HG03442 (cell line): Measurements from ENCODE around the gene BRICD5.

Experiments used
- ATAC-seq: cut with Tn5 transposase; IDR thresholded peaks from one replicate; pipeline ENCODE4 v1.9.1; 2021; ENCODE audit warnings: mild to moderate bottlenecking, moderate library complexity; ENCODE audit not compliant: unreplicated experiment

The BRICD5 gene

DNA sequence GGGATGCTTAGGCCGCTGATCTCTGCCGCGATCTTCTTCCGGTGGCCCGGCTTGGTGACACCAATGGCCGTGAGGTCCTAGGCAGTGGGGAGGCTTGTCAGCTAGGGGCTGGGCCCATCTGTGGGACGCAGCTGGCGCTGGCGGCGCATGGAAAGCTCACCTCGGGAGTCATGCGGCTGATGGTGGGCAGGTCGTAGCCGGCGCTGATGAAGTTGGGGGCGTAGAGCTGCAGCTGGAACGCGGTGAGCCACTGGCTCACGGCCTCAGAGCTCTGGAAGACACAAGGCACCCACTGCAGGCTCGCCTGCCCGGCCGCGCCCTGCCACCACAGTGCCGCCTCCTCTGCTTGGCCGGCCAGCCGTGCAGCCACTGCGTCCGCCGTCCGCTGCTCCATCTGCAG is 27.0 kb downstream of the BRICD5 start:
- ATAC-seq, result no peak

DNA sequence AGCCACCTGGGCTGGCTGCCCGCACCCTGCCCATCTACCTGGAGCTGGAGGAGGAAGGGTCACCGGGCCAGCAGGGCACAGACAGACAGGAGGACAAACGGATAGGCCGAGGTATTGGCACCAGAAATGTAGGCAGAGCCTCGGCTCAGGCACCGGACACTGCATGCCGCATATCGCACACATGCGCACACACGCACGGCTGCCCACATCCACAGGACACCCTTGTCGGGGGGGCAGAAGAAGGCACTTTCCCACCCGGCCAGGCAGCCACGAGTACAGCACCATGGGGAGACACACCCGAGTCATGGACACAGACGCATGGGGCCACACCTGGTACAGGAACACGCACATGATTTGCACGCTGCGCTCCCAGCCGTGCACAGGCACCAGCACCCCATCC is 28.7 kb downstream of the BRICD5 start:
- no peak for ATAC-seq

DNA sequence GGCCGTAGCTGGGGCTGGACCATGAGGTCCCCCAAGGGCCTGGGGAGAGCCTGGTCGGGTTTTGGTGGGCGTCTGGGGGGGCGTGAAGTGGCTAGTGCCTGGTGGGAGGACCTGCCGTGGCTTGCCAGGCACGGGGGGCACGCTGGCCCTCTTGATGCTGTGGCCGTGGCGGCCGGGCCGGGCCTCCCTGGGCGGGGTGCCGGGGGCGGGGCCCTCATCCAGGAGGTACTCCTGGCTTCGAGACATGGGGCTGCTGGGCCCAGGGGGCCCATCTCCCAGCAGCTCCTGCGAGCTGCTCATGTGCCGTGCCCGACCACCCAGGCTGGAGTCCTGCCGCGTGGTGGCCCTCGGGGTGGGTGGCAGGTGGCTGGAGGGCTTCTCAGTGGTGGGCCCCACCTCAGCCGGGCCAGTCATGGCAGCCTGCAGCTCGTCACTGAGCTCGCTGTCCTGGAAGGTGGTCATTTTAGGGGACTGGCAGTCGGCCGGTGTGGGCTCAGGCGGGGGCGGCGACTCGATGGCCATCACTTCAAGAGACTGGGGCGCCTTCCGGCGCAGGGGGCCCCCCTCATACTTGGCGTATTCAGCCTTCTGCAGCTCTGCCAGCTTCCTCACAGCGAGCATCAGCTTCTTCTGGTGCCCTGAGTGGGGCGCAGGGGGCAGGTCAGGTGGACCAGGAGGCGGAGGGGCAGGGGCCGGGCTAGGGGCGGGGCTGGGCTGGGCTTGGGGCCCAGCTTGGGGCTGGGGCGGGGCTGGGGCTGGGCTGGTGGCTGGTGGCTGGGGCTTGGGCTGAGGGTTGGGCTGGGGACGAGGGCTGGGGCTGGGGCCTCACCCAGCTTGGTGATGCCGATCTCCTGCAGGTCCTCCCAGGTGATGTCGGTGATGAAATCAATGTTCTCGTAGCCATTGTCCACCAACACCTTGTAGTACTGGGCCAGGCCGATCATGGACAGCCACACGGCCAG is 29.4 kb downstream of the BRICD5 start:
- no peak for ATAC-seq

DNA sequence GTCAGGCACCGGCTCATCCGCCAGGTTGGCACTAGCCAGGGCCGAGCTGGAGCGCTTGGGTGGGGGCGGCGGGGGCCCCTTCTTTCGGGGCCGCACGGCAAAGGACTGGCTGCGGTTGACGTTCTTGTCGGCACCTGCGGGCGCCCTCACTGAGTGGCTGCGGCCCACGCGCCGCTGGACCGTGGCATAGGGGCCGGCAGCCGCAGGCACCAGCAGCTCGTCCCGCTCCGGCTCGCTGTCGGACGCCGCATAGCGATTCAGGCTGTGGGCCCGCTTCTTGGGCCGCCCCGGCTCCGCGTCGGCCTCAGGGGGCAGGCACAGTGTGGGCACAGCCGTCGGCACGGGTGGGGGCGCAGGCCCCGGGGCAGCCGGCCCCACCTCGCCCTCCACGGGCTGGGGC is 30.2 kb downstream of the BRICD5 start:
- no peak for ATAC-seq

DNA sequence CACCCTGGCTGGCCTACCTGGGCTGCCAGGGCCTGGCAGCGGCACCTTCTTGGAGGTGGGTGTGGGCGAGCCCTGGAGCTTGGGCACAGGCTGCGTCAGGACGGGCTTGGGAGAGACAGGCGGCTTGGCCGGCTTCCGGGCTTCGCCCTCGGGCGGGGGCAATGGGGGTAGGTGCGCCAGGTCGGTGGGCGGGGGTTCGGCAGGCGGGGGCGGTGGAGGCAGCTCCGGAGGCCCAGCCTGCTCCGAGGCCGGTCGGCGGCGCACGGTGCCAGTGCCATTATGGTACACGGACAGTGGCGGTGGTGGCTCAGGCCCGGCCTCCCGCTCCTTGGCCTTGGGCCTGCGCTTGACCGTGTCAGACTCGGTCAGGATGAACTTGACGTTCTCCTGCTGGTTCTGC is 31.1 kb downstream of the BRICD5 start:
- no peak for ATAC-seq

DNA sequence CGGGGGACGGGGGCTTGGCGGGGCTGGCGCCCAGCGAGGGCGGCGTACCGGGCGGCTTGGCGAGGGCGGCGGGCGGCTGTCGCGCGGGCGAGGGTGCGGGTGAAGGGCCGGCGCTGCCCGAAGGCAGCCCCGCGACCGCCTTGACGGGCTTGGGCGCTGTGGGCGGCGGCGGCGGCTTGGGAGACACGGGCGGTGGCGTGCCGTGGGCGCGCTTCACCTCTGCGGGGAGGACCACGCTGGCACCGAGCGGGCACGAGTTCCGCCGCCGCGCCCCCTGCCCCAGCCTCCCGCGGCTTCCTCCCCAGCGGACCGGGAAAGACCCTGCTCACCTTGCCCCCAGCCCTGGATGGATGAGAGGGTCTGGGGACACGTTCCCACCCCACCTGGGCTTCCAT is 31.6 kb downstream of the BRICD5 start:
- ATAC-seq, result no peak

DNA sequence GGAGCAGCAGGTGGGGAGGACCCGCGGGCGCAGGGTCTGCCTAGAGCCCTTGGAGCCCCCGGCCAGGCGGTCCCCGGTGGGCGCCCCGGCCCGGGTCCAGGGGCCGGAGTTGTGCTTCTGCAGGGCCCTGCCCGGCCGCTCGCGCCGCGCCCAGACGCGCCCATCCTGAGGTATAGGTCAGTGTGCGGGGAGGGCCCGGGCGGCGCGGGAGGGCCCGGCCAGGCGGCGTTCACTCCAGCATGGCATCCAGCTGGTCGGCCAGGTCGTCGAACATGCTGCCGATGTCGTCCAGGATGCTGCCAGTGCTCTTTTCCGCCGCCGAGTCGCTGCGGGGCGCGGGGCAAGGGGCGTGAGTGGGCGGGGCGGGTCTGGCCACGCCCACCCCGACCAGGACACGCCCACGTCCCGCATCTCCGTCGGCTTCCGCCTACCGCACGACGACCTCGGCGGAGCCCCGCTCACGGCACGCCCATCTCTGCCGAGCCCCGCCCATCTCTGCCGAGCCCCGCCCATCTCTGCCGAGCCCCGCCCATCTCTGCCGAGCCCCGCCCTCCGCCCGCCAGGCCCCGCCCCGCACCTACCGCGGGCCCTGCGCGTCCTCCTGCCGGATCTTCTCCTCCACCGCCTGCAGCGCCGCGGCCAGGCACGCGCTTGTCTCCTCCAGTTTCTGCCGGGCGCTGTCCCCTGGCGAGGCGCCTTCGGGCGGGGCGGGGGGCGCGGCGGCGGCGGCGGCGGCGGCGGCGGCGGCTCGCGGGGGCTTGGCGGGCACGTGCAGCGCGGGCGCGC is 32.1 kb downstream of the BRICD5 start:
- ATAC-seq, result no peak

DNA sequence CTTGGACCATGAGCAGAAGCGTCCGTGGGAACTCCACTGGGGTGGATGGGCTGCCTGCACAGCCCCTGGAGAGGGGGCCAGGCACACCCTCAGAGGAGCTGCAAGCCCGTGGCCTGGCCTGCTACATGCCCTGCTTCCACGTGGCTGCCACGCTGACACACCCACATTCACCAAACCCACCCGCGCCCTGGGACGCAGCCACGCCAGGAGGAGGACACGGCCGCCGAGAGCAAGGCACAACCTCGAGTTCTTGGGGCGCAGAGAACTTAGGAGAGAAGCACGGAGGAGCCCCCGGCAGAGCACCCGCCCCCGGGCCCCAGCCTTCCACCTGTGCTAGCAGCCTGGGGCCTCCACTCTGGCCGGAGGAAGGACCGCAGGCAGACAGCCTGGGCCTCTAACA is 33.1 kb downstream of the BRICD5 start:
- ATAC-seq, result no peak

DNA sequence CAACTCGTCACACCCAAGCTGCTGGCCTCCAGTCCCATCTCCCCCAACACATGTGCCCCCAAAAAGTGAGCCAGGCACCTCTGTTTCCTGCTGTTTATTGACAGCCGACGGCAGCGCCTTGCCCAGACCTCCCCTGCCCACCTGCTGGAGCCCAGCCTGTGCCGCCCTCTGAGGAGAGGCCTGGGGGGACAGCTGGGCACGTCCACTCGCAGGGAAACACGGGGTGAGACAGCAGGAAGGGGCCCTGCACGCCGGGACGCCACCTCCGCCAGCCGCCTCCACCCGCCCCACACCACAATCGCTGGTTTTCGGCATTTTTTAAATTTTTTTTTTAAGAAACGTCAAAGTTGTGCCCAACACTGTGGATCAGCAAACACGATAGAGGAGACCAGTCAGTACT is 33.6 kb downstream of the BRICD5 start:
- ATAC-seq, result no peak

DNA sequence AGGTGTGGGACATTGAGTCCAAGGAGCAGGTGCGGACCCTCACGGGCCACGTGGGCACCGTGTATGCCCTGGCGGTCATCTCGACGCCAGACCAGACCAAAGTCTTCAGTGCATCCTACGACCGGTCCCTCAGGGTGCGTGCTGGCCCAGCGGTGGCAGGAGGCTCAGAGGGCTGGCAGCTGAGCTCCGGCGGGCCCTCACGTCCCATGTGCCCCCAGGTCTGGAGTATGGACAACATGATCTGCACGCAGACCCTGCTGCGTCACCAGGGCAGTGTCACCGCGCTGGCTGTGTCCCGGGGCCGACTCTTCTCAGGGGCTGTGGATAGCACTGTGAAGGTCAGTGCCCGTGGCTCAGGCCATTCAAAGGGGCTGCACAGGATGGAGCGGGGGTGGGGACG is 34.6 kb downstream of the BRICD5 start:
- no peak for ATAC-seq

DNA sequence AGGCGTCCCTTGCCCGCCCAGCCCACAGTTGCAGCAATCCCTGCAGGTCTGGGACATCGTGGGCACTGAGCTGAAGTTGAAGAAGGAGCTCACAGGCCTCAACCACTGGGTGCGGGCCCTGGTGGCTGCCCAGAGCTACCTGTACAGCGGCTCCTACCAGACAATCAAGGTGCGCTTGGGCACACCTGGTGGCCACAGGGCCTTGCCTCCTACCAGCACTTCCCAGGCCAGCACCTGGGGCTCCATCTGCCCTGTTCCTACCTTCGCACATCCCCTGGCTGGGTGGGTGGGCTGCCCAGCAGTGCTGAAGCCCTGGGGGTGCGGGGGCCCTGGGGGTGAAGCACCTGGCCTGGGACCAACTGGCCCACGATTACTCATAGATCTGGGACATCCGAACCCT is 35.2 kb downstream of the BRICD5 start:
- ATAC-seq, result no peak

DNA sequence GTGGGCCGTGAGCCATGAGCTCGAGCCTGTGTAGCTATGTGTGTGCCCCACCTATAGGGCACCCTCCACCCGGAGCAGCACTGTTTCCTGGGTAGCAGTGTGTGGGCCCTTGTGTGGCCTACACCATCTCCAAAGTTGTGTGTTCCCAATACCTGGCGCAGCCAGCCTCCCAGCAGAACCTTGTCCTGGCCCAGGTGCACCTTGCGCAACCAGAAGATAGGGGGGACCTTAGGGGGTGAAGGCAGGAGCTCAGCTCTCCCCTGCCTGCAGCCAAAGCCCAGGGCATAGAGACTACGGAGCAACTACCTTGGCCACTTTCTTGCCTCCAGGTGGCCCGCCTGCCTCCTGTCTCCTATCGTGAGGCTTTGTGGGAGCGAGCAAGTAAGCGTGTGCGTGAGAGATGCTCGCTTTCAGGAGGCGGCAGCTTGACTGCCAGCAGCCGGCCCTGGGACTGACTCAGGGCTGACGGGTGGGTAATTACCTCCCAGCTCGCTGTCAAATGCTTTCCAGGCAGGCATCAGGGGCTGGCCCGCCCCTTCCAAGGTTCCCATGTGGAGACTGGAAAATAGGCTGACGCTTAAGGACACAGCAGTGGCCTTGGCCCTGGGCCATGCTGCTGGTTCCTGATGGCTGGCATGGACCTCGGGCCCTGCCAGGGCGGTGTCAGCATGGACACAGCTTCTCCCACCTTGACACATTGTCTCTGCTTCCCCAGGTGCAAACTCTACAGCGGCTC is 36.1 kb downstream of the BRICD5 start:
- no peak for ATAC-seq

DNA sequence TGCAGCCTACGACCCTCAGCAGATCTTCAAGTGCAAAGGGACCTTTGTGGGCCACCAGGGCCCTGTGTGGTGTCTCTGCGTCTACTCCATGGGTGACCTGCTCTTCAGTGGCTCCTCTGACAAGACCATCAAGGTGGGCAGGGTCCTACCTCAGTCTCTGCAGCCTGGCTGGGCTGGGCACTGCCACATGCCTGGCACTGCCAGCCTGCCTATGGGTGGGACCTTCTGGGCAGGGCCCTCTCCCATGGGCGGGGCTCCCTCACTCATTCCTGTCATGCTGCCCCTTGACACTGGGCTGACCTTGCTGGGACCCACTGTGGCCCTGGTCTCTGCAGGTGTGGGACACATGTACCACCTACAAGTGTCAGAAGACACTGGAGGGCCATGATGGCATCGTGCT is 36.7 kb downstream of the BRICD5 start:
- ATAC-seq, result no peak

DNA sequence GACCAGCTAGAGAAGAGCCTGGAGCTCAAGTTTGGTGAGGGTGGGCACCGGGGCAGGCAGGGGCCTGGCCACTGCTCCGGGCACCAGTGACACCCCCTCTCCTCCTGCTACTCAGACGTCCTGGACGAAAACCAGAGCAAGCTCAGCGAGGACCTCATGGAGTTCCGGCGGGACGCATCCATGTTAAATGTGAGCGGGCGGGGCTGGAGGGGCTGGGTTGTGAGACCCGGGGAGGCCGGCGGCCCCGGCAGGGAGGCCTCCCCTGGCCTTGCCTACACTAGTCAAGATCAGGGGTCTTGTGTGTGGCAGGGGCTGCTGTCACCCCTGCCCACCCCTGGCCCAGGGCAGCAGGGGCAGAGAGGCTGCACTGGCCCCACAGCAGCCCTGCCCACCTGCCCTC is 37.3 kb downstream of the BRICD5 start:
- no peak for ATAC-seq

DNA sequence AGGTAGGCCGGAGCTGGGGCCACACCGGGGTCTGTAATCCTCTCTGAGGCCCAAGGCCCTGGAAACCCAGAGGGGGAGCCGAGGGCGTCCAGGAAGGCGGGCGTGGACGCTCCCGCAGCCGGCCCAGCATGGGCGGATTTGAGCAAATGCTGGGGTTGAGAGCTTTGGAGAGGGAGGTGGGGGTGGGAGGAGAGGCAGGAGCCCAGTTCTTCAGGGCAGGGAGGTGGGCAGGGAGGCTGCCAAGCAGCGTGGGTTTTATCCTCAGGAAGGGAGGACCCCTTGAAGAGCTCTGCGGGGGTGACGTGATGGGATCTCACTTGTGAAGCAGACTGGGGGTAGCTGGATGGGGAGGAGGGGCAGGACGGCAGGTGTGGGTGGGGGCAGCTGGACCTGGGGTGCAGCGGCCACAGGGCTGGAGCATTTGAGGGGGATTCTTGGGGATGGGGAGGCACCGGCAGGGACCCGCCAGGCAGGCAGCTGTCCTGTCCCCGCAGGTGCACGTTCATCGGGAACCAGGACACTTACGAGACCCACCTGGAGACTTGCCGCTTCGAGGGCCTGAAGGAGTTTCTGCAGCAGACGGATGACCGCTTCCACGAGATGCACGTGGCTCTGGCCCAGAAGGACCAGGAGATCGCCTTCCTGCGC is 37.9 kb downstream of the BRICD5 start:
- ATAC-seq, result no peak

DNA sequence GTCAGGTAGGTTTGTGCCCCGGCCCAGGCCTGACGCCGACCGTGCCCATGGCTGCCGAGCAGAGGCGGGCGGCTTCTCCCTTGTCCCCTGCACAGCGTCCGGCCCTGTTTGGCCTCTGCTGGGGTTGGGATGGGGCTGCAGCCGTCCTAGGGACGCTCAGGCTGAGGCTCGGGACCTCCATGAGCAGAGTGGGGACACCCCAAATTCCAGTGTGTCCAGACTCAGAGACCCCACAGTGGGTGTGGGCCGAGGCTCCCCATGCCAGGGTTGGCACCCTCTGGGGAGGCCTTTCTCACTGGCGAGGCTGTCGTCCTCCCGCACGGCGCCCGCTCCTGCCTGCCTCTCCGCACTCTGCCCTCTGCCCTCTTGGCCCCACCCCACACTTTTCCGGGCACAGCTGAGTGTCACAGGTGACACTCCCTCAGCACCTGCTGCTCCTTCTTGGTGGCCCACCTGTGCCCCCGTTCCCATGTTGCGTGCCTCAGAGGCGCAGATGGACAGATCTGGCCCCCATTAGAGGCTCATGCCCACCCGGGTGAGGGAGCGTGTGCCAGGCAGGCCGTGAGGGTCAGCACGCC is 39.0 kb downstream of the BRICD5 start:
- no peak for ATAC-seq

DNA sequence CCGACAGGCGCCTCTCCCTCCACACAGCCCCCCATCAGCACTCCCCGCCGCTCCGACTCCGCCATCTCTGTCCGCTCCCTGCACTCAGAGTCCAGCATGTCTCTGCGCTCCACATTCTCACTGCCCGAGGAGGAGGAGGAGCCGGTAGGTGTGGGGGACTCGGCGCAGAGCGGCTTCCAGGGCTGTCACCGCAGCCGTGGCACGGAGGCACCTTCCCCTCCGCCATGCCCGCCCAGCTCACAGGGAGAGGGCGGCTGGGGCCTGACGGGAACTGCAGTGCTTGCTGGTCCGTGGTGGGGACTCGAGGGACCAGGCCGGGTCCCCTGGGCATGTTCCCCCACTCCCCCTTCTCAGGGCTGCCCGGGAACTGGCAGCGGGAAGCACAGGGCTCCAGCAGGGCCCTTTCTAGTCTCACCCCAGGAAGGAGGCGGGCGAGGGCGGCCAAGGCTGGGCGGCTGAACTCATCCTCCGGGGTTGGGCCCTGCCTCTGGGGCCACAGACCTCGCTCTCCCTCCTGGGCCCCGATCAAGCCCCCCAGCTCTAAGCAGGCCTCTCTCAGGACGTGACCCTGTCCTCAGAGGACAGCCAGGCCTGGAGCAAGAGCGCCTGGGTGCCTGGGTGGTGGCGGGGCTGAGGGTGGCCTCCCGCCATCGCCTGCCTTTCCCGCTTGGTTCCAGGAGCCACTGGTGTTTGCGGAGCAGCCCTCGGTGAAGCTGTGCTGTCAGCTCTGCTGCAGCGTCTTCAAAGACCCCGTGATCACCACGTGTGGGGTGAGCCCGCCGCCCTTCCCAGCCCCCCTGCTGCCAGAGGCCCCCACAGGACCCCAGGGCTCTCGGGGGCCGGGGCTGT is 39.9 kb downstream of the BRICD5 start:
- no peak for ATAC-seq

DNA sequence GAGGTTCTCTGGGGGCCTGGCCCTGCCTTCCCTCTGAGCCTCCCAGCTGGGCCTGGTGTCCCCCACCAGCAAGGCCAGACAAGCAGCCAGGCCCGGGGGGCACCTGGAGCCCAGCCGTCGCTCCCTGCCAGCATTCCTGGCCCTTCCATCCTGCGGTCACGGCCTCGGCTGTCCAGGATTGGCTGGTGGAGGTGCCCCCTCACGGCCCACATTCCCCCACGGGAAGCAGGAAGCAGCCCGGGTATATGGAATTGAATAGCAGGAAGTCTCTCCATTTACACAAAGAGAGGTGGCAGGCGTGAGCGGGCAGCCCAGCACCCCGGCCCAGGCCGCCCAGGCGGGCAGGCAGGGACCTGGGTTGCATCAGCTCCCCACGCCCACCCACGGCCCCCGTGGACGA is 40.6 kb downstream of the BRICD5 start:
- no peak for ATAC-seq

DNA sequence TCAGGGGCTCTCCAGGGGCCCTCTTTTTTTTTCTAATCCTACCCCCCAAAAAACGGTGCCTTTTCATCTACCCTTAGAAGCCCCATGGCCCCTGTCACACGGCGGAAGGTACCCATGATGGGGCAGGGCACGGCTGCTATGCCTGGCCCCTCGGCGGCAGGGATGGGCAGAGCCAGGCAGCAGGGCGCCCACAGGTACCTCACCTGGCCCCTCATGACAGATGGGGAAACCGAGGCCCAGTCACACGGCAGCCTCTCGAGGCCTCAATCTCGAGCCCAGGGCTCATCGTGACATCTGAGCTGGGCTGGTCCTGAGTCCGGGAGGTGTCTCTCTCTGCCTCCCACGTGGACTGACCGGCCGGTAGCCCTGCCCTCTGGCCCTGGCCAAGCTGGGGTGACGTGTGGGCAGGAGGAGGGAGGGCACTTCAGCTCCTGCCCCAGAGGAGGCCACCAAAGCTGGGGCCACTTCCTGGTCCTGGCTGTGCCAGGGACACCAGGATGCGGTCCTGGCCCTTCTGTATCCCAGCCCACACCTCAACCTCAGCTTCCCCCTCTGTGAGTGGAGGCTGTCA is 43.5 kb downstream of the BRICD5 start:
- no peak for ATAC-seq
